Neuron (in vitro differentiated cells): ENCODE measurements around the gene EDA.
"Not testable (repeated sequence)": the region's sequence is repeated elsewhere in the genome, so short reads cannot be mapped to it uniquely, and the experiment has no call there.

Experiments
- H2AFZ ChIP-seq: one replicate; pipeline ENCODE4 v1.6.1; 2013; ENCODE audit warnings: low read depth, mild to moderate bottlenecking, inconsistent platforms, low read length, moderate library complexity
- H3K27me3 ChIP-seq: one replicate; pipeline ENCODE4 v1.6.1; 2013; ENCODE audit warnings: low read length; ENCODE audit not compliant: insufficient read depth
- H3K36me3 ChIP-seq: one replicate; pipeline ENCODE4 v1.6.1; 2013; ENCODE audit warnings: low read length; ENCODE audit not compliant: insufficient read depth
- H3K4me1 ChIP-seq: one replicate; pipeline ENCODE4 v1.6.1; 2013; ENCODE audit warnings: low read length; ENCODE audit not compliant: insufficient read depth
- H3K4me3 ChIP-seq: 2 replicates; pipeline ENCODE4 v1.5.1; 2013; ENCODE audit warnings: mild to moderate bottlenecking, low read length, moderate library complexity
- H3K9me3 ChIP-seq: one replicate; pipeline ENCODE4 v1.6.1; 2013; ENCODE audit warnings: low read length

The EDA gene

GRCh38 chrX:69995362-69996112 lies 379.6 kb downstream of the EDA start:
- Histone ChIP-seq H2AFZ (no peak overlapping the region), H3K36me3 (no peaks in the 10 kb centered on the region), H3K4me1 (no peaks in the 10 kb centered on the region), H3K27me3 (no peaks in the 10 kb centered on the region), H3K9me3 (no peaks in the 10 kb centered on the region), H3K4me3 (no peak overlapping the region)

- Histone ChIP-seq H3K27me3 (no peaks in the 10 kb centered on the region), H3K9me3 (no peaks in the 10 kb centered on the region), H2AFZ (no peak overlapping the region), H3K36me3 (no peaks in the 10 kb centered on the region), H3K4me3 (no peak overlapping the region), H3K4me1 (no peaks in the 10 kb centered on the region)
Measured at GRCh38 chrX:69996113-69996468, 380.2 kb downstream of the EDA start.

- H3K9me3 ChIP-seq, H2AFZ ChIP-seq, H3K4me3 ChIP-seq, H3K27me3 ChIP-seq, H3K4me1 ChIP-seq, H3K36me3 ChIP-seq: not testable (repeated sequence)
Measured at GRCh38 chrX:69998299-69998698, 382.4 kb downstream of the EDA start.

GRCh38 chrX:70001269-70001668 lies 385.4 kb downstream of the EDA start:
- H3K27me3 ChIP-seq, result no peaks in the 10 kb centered on the region
- H2AFZ ChIP-seq, result no peak overlapping the region
- H3K4me1 ChIP-seq, result no peaks in the 10 kb centered on the region
- no peaks in the 10 kb centered on the region for H3K9me3 ChIP-seq
- H3K4me3 ChIP-seq, result no peak overlapping the region
- no peaks in the 10 kb centered on the region for H3K36me3 ChIP-seq

GRCh38 chrX:70001708-70002341 lies 385.9 kb downstream of the EDA start:
- Histone ChIP-seq H3K36me3 (no peaks in the 10 kb centered on the region), H3K4me1 (no peaks in the 10 kb centered on the region), H3K27me3 (no peaks in the 10 kb centered on the region), H2AFZ (no peak overlapping the region), H3K4me3 (no peak overlapping the region), H3K9me3 (no peaks in the 10 kb centered on the region)

- Histone ChIP-seq H3K27me3 (no peaks in the 10 kb centered on the region), H3K9me3 (no peaks in the 10 kb centered on the region), H3K4me3 (no peak overlapping the region), H3K4me1 (no peaks in the 10 kb centered on the region), H2AFZ (no peak overlapping the region), H3K36me3 (no peaks in the 10 kb centered on the region)
Measured at GRCh38 chrX:70007946-70008345, 392.0 kb downstream of the EDA start.

- no peak overlapping the region for H3K4me3 ChIP-seq
- H3K4me1 ChIP-seq, result no peaks in the 10 kb centered on the region
- H3K27me3 ChIP-seq, result no peaks in the 10 kb centered on the region
Measured at GRCh38 chrX:70009049-70009448, 393.1 kb downstream of the EDA start.

GRCh38 chrX:70009970-70010369 lies 394.1 kb downstream of the EDA start:
- Histone ChIP-seq H2AFZ (no peak overlapping the region), H3K4me1 (no peaks in the 10 kb centered on the region), H3K36me3 (no peaks in the 10 kb centered on the region), H3K27me3 (no peaks in the 10 kb centered on the region), H3K9me3 (no peaks in the 10 kb centered on the region), H3K4me3 (no peak overlapping the region)

More at GRCh38 chrX:70009049-70009448, 393.1 kb downstream of the EDA start:
- H2AFZ ChIP-seq, result no peak overlapping the region
- no peaks in the 10 kb centered on the region for H3K36me3 ChIP-seq
- H3K9me3 ChIP-seq, result no peaks in the 10 kb centered on the region

- no peak overlapping the region for H2AFZ ChIP-seq
- H3K9me3 ChIP-seq, result no peaks in the 10 kb centered on the region
Measured at GRCh38 chrX:70012756-70013155, 396.8 kb downstream of the EDA start.

GRCh38 chrX:70013466-70014381 lies 397.8 kb downstream of the EDA start:
- no peaks in the 10 kb centered on the region for H3K27me3 ChIP-seq
- no peak overlapping the region for H2AFZ ChIP-seq
- no peaks in the 10 kb centered on the region for H3K4me1 ChIP-seq
- no peaks in the 10 kb centered on the region for H3K36me3 ChIP-seq
- H3K9me3 ChIP-seq, result no peaks in the 10 kb centered on the region
- no peak overlapping the region for H3K4me3 ChIP-seq

More at GRCh38 chrX:70012756-70013155, 396.8 kb downstream of the EDA start:
- H3K4me1 ChIP-seq, result no peaks in the 10 kb centered on the region
- H3K36me3 ChIP-seq, result no peaks in the 10 kb centered on the region
- no peak overlapping the region for H3K4me3 ChIP-seq
- H3K27me3 ChIP-seq, result no peaks in the 10 kb centered on the region

GRCh38 chrX:70016513-70016912 lies 400.6 kb downstream of the EDA start:
- H3K9me3 ChIP-seq, result no peaks in the 10 kb centered on the region
- no peaks in the 10 kb centered on the region for H3K36me3 ChIP-seq
- H3K4me3 ChIP-seq, result no peak overlapping the region
- no peaks in the 10 kb centered on the region for H3K4me1 ChIP-seq
- H2AFZ ChIP-seq, result no peak overlapping the region
- H3K27me3 ChIP-seq, result no peaks in the 10 kb centered on the region

GRCh38 chrX:70022616-70023015 lies 406.7 kb downstream of the EDA start:
- Histone ChIP-seq H3K4me3 (no peak overlapping the region), H3K9me3 (no peaks in the 10 kb centered on the region), H3K4me1 (no peaks in the 10 kb centered on the region), H3K36me3 (no peaks in the 10 kb centered on the region), H2AFZ (no peak overlapping the region), H3K27me3 (no peaks in the 10 kb centered on the region)

- H3K27me3 ChIP-seq, result no peaks in the 10 kb centered on the region
- no peak overlapping the region for H2AFZ ChIP-seq
- H3K4me3 ChIP-seq, result no peak overlapping the region
- H3K4me1 ChIP-seq, result no peaks in the 10 kb centered on the region
- no peaks in the 10 kb centered on the region for H3K9me3 ChIP-seq
- no peaks in the 10 kb centered on the region for H3K36me3 ChIP-seq
Measured at GRCh38 chrX:70025464-70025863, 409.6 kb downstream of the EDA start.
